RPMI7951 (cell line): ENCODE results near the gene CREBL2. TPM values are rescaled to one million over a fixed set of nuclear protein-coding genes. Genes with fewer than 3 reads are reported as not detected.
"Not testable (repeated sequence)": the region's sequence is repeated elsewhere in the genome, so short reads cannot be mapped to it uniquely, and the experiment has no call there.

Experiments
- DNase-seq: peaks from one replicate; pipeline ENCODE4 v3.0.0-alpha.2; 2012; ENCODE audit warnings: low read depth
- total RNA-seq: library from RNA; depleted of rRNA; stranded (reverse); fragments of >200 nt; shearing (Covaris generic); gene quantifications from 2 replicates; pipeline ENCODE4 v1.2.3, GENCODE V29; 2014

CREBL2 gene
- total RNA-seq, 1 experiment from 2014 or later = 25.4 TPM

DNA sequence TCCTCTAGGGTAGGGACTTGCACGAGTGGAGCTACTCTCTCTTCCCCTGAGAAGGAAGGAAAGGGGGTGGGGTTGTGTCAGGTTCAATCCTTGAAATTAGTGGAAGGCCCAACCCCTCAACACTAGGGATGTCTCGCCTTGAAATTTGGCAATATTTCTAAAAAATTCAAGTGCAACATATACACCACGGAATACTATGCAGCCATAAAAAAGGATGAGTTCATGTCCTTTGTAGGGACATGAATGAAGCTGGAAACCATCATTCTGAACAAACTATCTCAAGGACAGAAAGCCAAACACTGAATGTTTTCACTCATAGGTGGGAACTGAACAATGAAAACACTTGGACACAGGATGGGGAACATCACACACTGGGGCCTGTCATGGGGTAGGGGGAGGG is 15.1 kb upstream of the CREBL2 start:
- not testable (repeated sequence) for DNase-seq

DNA sequence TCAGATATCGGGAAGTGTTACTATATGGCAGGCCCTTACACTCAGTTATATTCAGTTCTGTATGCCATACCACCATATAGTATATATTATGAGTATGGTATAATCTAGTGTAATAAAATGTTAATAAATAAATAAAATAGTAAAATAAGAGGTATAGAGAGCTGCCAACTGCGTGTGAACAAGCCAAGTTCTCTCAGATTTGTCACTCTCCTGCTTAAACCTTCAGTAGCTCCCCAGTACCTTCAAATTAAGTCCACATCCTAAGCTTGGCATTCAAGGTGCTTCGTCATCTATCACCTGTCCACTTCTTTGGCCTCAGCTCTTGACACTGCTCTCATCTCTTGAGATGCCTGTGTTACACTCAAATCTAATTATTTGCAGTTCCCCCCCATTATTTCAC is 12.8 kb upstream of the CREBL2 start:
- DNase-seq = no peak

- DNase-seq = no peak
Observed at GRCh38 chr12:12599750-12600643, 11.7 kb upstream of the CREBL2 start.

DNA sequence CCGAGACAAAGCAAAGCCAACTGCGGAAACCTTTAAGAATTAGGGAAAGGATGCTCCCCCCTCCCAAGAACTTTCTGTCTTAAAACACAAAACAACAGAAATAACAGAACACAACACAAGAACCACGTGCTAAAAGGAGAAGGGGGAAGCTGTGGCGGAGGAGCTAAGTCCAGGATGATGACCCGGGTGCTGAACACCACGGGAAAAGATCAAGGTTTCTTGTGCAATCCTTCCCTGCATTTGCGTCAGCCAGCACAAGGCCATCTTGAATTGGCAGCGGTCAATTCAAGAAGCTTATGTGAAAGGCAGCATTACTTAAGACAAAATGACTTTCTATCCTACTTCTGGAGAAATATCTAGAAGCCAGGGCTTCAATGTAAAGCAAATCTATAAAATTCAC is 11.0 kb upstream of the CREBL2 start:
- DNase-seq = no peak

DNA sequence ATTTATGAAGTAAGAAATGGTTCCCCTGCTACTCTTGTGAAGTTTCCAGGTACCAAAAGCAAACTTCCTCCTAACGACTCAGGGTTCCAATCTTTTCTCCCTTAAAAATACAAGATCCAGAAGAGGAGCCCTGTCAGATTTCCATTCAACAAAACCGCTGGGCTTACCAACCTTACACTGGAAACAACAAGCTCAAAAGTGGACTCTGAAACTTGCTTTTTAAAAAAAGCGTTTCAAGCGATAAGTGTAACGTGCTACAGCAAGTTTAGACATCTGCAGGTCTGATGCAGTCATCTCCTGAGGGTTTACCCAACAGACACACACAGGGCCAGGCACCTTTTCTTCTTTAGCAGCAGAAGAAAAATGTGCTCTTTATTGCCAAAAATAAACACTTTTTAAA is 6.9 kb upstream of the CREBL2 start:
- DNase-seq = no peak

GRCh38 chr12:12606781-12607589 is 4.7 kb upstream of the CREBL2 start:
- DNase-seq = peak; percentile 24

DNA sequence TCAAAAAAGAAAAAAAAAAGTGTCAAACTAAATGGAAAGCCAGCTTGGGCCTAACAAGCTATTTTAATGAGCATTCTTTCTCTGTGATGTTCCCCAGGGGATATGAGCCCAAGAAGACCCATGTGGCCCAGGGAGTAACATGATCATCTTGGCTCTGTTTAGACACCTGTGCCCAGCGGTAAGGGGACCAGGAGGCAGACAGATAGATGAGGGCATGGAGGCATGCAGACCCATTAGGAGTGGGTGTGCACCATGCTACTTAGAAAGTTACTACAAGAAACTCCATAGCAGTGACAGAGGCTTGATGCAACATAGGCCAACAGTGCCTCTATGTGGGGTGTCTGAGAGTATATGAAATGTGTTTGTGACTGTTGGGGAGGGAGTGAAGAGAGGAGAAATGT is 3.1 kb upstream of the CREBL2 start:
- DNase-seq = no peak

GRCh38 chr12:12609692-12610091 is 2.0 kb upstream of the CREBL2 start:
- DNase-seq = no peak

DNA sequence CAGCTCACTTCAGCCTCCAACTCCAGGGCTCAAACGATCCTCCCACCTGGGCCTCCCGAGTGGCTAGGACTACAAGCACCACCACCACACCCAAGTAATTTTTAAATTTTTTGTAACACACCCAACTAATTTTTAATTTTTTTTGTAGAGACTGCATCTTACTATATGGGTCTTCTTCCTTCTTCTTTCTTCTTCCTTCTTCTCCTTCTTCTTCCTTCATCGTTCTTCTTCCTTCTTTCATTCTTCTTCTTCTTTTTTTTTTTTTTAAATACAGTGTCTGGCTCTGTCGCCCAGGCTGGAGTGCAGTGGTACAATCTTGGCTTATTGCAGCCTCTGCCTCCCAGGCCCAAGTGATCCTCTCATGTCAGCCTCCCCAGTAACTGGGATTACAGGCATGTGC is 965 bp upstream of the CREBL2 start:
- no peak for DNase-seq

- DNase-seq = peak; percentile 71
Observed at GRCh38 chr12:12612358-12612757, 682 bp downstream of the CREBL2 start.

- peak; percentile 14 for DNase-seq
Observed at GRCh38 chr12:12613344-12613743, 1.7 kb downstream of the CREBL2 start.

DNA sequence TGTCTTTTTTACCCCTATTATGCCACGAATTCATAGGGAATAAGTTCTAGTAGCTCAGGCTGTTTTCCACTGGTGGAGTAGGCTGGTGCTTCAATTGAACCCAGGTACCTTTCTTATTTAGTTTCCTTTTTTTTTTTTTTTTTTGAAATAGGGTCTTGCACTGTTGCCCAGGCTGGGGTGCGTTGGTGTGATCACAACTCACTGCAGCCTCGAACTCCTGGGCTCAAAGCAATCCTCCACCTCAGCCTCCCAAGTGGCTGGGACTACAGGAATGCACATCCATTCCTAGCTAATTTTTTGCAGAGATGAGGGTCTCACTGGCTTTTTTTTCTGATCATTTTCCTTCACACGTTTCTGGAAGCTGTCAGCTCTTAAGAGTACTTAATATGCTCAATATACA is 2.7 kb downstream of the CREBL2 start:
- no peak for DNase-seq

- peak; percentile 5 for DNase-seq
Observed at GRCh38 chr12:12616512-12617310, 5.0 kb downstream of the CREBL2 start.

DNA sequence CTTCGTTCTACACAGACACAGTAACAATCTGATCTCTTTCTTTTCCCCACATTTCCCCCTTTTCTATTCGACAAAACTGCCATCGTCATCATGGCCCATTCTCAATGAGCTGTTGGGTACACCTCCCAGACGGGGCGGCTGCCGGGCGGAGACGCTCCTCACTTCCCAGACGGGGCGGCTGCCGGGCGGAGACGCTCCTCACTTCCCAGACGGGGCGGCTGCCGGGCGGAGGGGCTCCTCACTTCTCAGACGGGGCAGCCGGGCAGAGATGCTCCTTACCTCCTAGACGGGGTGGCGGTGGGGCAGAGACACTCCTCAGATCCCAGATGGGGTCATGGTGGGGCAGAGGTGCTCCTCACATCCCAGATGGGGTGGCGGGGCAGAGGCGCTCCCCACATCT is 6.4 kb downstream of the CREBL2 start:
- DNase-seq = not testable (repeated sequence)

DNA sequence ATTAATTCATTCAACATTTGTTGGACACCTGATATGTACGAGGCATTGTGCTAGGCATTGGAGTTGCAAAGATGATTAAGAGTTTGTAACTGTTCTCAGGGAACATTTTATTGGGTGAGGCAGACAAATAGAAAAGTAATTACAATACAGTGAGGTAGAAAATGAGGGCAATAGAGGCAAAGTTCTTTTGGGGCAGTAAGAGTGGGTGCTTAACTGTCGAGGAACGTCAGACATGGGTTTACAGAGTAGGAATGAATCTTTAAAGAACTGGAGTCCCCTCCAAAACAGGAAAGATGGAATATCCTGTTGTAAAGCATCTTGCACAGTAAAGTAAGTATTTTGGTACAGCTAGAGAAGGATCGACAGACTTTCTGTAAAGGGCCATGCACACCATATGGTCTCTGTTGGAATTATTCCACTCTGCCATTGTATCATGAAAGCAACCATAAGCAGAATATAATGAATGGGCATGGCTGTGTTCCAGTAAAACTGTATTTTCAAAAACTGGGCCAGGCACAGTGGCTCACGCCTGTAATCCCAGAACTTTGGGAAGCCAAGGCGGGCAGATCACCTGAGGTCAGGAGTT is 9.1 kb downstream of the CREBL2 start:
- DNase-seq = no peak

- DNase-seq = no peak
Observed at GRCh38 chr12:12622418-12622817, 10.7 kb downstream of the CREBL2 start.

- DNase-seq = no peak
Observed at GRCh38 chr12:12624498-12624992, 12.9 kb downstream of the CREBL2 start.

DNA sequence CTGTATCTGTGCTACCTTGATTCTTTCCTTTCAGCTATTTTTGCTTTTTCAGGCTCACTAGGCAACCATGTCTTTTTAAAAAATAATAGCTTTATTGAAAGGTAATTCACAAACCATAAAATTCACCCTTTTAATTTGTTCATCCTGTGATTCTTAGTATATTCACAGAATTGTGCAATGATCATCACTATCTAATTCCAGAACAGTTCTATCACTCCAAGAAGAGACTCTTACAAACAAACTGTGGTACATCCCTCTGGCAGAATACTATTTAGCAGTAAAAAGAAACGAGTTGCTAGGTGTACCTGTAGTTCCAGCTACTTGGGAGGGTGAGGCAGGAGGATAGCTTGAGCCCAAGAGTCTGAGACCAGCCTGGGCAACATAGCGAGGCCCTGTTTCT is 14.8 kb downstream of the CREBL2 start:
- no peak for DNase-seq

DNA sequence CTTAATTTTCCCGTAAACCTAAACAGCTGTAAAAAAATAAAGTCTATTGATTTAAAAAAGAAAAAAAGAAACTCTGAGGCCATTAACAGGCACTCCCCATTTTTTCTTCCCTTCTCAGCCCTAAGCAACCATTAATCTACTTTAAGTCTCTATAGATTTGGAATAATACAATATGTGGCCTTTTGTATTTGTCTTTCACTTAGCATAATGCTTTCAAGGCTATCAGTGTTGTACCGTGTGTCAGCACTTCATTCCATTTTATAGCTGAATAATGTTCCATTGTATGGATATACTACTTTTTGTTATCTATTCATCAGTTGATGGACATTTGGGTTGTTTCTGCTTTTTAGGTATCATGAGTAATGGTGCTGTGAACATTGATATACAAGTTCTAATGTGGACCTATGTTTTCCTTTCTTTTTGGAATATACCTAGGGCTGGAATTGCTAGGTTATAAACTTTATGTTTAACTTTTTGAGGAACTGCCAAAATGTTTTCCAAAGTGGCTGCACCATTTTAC is 15.7 kb downstream of the CREBL2 start:
- DNase-seq = no peak

GRCh38 chr12:12628013-12628412 is 16.3 kb downstream of the CREBL2 start:
- DNase-seq = peak; percentile 48

GRCh38 chr12:12630850-12631249 is 19.2 kb downstream of the CREBL2 start:
- DNase-seq = no peak
